HG02870 (cell line): ENCODE data around the gene KRT34.

ENCODE experiments used
- ATAC-seq: cut with Tn5 transposase; IDR thresholded peaks from one replicate; pipeline ENCODE4 v1.9.1; 2021; ENCODE audit warnings: mild to moderate bottlenecking, moderate library complexity; ENCODE audit not compliant: unreplicated experiment

Gene KRT34

DNA sequence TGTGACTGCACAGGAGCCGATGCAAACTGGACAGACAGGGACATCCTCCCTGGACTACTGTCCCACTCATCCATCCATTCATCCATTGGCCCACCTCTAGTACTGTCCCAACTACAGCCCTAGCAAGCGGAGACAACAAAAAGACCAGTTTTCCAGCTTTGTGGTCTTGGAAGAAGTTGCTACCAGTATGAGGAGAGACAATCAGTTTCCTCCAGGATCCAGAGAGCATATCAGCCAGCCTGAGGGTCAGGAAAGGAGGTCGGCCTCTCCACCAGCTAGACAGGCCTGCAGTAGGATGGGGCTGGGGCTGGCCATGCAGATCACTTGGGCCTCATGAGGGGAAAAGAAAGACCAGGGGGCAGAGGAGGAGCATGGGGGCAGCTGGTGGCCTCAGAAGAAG is 48.3 kb downstream of the KRT34 start:
- no peak for ATAC-seq

DNA sequence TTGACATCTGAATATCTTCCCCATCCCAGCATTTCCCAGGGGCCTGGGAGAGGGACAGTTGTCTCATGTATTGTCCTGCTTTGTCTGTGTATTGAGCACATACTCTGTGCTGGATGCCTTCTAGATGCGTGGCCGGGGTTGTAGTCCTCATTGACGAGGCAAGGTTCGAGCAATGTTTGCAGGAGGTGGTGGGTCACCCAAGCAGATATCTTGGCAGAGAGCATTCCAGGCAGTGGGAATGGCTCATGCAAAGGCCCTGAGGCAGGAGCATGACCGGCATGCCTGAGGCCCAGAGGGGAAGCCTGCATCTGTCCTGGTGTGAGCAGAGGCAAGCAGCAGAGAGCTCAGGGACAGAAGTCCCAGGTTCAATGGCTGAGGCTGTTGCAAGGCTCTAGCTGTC is 49.0 kb downstream of the KRT34 start:
- no peak for ATAC-seq

DNA sequence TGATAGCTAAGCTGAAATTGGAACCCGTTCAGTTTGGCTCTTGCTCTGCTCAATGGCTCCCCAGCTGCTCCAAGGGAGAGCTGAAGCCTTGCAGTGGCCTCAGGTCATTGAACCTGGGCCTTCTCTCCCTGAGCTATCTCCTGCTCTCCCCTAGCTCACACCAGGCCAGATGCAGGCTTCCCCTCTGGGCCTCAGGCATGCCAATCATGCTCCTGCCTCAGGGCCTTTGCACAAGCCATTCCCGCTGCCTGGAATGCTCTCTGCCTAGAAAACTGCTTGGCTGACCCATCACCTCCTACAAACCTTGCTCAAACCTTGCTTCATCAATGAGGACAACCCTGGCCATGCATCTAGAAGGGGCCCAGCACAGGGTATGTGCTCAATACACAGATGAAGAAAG is 49.9 kb downstream of the KRT34 start:
- ATAC-seq, result no peak

DNA sequence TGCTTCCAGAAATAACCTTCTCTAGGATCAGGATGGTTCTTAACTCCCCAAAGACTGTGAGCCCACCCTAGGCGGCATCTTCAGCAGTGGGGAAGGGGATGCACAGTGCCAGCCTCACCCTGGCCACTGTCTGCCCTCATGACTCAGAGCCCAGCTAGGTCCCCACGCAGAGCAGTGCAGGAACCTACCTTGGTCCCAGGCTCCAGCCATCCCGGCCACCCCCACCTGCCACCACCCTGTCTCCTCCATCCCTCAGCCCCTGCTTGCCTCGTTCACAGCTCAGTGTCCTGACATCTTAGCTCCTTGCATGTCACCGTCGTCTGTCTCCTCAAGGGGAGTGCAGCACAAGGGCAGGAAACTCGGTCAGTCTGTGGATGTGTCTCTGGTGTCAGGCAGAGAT is 50.5 kb downstream of the KRT34 start:
- ATAC-seq, result no peak

DNA sequence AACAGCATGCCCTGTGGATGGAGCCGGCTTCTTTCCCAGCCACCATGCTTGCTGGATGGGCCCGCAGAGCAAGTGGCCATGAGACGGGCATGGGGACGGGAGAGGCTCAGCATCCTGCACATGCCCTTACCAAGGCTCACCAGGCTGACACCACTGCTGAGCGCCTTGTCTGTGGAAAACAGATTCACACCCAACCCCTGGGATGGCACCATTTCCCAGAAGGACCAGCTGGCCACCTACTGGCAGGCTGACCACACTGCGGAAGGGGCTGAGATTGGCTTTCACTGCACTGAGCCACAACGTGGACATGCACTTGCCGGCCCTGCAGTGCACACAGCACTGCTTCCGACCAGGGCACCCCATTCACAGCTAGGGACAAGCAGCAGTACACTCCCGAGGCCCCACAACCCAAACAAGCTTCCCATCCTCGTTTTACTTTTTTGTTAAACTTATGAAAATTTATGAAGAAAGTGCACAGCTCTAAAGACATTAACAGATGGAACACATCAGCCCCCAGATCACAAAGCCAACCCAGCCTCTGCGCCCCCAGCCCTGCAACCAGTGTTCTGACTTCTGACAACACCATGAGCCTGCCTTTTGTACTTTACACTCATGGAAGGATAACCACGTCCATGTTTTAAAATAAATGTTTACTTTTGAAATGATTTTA is 52.7 kb downstream of the KRT34 start:
- no peak for ATAC-seq

DNA sequence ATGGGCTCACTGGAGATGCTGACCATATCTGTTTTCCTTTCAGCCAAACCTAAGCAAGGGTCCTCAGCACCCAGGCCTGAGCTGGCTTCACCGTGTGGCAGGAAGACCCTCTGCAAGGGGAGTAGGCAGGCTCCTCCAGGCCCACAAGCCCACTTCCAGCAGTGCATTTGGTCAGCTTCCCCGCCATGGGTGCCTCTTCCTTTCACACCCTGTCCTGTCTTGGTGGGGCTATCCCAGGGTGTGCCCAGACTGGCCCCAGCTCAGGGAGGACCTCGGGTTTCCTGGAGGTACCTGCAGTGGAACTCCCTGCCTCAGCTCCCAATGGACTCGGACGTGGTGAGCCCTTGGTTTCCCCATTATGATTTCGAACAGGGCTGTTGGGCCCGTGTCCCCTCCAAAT is 53.9 kb downstream of the KRT34 start:
- ATAC-seq, result no peak
